Stimulated activated effector memory CD8-positive, alpha-beta T cell treated with anti-CD3 and anti-CD28 coated beads, Interleukin-12 subunit alpha, Interleukin-12 subunit beta, amount 100 ng/mL, for 72 hours (primary cell): ENCODE results near the gene ARL8A.

Source experiments
- ATAC-seq: fragments of 150-1000 bp; cut with Tn5 transposase; 2 replicates; pipeline ENCODE4 v1.10.0; 2021
- DNase-seq, 2 donors: peaks; one replicate each; pipeline ENCODE4 v3.0.0; 2021 to 2022; ENCODE audit warnings: low spot score in 2 of 2
- H3K27ac Mint-ChIP-seq: one replicate; pipeline ENCODE4 v1.8.0; 2022; ENCODE audit warnings: mild to moderate bottlenecking, mixed read lengths
- H3K36me3 Mint-ChIP-seq: one replicate; pipeline ENCODE4 v1.8.0; 2022; ENCODE audit warnings: mild to moderate bottlenecking, mixed read lengths
- H3K4me1 Mint-ChIP-seq: one replicate; pipeline ENCODE4 v1.8.0; 2022; ENCODE audit warnings: mixed read lengths
- H3K4me3 Mint-ChIP-seq: one replicate; pipeline ENCODE4 v1.8.0; 2022; ENCODE audit warnings: mild to moderate bottlenecking, mixed read lengths
- H3K9me3 Mint-ChIP-seq: one replicate; pipeline ENCODE4 v1.8.0; 2022; ENCODE audit warnings: mixed read lengths

Gene ARL8A

DNA sequence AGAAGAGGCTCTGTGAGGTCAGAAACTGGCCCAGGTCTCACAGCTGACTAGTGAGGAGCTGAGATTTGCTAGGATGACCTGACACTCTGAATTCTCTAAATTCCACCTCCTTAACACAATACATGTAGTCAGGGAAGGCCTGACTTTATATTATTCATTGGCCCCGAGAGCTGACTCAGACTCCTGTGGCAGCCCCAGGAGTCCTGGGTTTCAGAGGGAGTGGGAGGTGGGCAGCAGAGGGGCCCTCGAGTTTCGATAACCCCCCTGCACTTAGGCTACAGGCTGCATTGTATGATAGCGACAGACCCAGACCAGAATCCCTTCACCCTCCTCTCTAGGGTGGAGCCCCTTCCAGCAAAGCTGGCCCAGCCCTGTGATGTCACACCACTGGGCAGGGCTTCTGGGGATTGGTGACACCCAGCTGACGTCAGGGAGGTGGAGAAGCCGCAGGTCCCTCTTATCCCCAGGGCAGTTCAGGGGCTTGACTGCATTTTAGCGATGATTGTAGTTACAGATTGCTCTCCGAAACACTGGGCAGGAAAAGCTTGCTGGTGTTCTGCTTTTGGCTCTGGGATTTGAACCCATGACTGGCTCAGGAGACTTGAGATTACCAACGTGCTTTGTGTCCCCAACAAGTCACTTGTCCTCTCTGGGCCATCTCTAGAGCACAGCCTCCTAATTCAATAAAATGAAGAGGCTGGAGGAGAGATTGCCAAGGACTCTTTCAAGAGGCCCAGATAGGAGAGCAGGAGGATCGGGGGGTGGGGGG lies 38.8 kb downstream of the ARL8A start:
- DNase-seq (no peak), ATAC-seq (peak; percentile 54)
- H3K27ac Mint-ChIP-seq, result no peak overlapping the region
- H3K36me3 Mint-ChIP-seq, result no peaks in the 10 kb centered on the region
- H3K9me3 Mint-ChIP-seq, result no peaks in the 10 kb centered on the region
- H3K4me3 Mint-ChIP-seq, result no peak overlapping the region
- H3K4me1 Mint-ChIP-seq, result no peaks in the 10 kb centered on the region

DNA sequence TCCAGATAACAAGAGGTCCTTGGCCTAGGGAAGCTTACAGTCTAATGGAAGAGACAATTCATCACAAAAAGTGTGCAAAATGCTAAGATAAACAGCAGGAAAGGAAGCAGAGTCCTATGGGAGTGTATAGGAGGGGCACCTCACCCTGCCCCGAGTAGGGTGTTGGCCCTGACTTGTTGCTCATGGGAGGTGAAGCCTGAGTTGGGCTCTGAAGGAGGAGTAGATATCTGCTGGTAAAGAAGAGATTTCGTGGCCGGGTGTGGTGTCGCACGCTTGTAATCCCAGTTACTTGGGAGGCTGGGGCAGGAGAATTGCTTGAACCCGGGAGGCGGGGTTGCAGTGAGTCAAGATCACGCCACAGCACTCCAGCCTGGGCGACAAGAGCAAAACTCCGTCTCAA lies 40.5 kb downstream of the ARL8A start:
- Mint-ChIP-seq H3K9me3 (no peaks in the 10 kb centered on the region), H3K4me3 (no peak overlapping the region), H3K27ac (peak overlapping the region; percentile 3), H3K4me1 (no peaks in the 10 kb centered on the region), H3K36me3 (no peaks in the 10 kb centered on the region)
- DNase-seq, result no peak
- ATAC-seq, result no peak

DNA sequence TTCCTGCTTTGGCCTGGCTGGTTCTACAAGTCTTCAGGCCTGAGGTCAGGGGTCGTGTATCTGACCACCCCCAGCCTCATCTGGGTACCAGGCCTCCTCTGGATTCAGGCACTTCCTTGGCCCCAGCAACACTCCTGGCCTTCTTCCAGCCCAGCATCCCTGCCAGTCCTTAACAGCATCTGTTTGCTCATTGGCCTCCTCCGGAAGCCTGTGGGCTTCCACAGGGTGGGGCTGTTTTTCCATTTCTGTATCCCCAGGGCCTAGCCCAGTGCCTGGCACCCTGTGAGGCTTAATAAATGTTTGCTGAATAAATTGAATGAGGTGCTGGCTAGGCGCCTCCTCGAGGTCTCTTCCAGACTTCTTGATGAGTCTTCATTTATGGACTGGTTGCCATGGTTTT lies 43.4 kb downstream of the ARL8A start:
- no peaks in the 10 kb centered on the region for H3K9me3 Mint-ChIP-seq
- no peak overlapping the region for H3K4me3 Mint-ChIP-seq
- H3K4me1 Mint-ChIP-seq, result no peaks in the 10 kb centered on the region
- no peaks in the 10 kb centered on the region for H3K36me3 Mint-ChIP-seq
- ATAC-seq (no peak), DNase-seq (no peak)
- H3K27ac Mint-ChIP-seq, result peak overlapping the region; percentile 13

DNA sequence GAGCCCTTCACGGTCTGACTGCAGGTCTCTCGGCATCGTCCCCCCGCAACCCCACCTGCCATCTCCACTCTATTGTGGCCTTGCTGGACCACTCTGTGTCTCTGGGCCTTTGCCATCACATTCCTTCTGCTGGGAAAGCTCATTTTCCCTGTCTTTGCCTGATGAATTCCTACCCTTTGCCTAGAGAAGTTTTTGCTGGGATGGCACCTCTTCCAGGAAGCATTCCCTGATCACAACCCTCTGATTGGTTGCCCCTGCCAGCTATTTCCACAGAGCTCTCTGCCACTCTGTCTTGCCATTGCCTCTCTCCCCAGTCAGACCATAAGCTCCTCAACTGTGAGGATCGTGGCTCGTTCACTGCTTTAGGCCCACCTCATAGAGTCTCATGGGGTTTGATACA lies 50.7 kb downstream of the ARL8A start:
- Mint-ChIP-seq H3K27ac (no peak overlapping the region), H3K36me3 (no peaks in the 10 kb centered on the region), H3K4me1 (no peaks in the 10 kb centered on the region), H3K4me3 (no peak overlapping the region), H3K9me3 (no peaks in the 10 kb centered on the region)
- DNase-seq (no peak), ATAC-seq (no peak)

DNA sequence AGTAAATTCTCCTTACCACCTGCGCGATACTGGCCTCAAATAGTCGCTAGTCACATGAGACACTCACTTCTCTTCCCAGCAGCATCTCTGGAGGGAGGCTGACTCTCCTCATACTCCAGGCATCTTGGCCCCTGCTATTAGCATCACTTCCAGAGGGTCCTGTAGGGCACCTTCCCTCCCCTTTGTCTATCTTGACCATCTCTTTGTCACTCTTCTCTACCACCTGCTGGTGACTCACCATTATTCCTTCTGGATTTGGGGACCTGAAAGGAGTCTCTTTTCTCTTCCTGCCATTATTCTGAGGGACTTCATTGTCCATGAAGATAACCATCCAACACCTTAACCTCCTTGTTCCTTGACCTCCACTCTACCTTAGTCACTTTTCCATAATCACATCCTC lies 53.5 kb downstream of the ARL8A start:
- Mint-ChIP-seq H3K4me1 (no peaks in the 10 kb centered on the region), H3K4me3 (no peak overlapping the region), H3K27ac (no peak overlapping the region), H3K9me3 (no peaks in the 10 kb centered on the region), H3K36me3 (no peaks in the 10 kb centered on the region)
- no peak for ATAC-seq
- DNase-seq, result no peak

DNA sequence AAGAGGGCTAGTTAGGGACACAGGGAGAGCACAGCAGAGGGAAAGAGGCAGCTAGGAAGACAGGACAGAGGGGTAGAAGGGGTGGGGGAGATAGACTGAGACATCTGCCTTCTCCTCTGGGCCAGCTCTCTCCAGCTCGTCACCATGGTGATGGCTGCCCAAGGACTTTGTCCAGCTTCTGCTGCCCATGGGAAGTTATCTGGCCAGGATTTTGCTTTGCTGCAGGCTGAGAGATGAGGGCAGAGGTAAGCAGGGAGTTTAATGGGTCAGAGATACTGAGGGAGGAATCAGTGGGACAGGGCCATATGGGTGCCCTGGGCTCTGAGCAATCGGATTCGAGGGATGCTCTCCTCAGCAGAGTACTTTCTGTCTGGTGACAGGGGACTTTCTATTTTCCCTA lies 56.3 kb downstream of the ARL8A start:
- Mint-ChIP-seq H3K9me3 (no peaks in the 10 kb centered on the region), H3K27ac (no peak overlapping the region), H3K4me3 (no peak overlapping the region), H3K36me3 (no peaks in the 10 kb centered on the region), H3K4me1 (no peaks in the 10 kb centered on the region)
- DNase-seq (no peak), ATAC-seq (no peak)

DNA sequence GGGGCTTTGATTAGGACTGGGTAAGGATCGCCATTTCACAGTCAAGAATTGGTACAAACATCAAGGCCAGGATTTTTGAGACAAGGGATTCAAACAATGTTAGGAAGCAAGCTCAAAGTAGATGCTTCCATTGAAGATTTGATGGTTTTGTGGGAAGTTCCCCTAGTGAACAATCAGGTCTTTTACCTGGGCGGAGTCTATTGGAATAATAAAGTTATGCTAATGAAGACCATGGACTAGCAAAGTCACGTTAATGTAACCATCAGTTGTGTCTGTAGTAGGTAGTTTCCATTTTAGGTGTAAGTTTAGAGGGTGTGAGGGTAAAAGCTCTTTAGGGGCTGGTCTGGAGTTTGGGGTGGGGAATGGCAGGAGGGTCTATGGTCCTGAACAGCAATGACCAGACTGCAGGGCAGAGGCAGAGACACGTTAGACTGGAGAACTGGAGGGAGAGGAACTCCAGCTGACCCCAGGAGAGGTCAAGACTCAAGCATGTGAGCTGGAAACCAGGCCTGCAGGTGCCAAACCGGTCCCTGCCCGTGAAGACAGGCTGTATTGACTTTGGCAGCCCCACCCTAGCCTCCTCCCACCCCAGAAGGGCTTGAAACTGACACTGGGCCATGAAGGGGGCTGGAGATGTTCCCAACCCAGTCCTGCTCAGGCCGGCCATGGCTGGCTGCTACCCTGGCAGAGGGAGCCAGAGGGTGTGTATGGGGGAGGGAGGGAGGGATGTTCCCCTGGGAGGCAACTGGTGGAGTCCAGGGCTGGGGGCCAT lies 57.8 kb downstream of the ARL8A start:
- peak; percentile 41 for ATAC-seq
- H3K9me3 Mint-ChIP-seq, result no peaks in the 10 kb centered on the region
- no peaks in the 10 kb centered on the region for H3K4me1 Mint-ChIP-seq

DNA sequence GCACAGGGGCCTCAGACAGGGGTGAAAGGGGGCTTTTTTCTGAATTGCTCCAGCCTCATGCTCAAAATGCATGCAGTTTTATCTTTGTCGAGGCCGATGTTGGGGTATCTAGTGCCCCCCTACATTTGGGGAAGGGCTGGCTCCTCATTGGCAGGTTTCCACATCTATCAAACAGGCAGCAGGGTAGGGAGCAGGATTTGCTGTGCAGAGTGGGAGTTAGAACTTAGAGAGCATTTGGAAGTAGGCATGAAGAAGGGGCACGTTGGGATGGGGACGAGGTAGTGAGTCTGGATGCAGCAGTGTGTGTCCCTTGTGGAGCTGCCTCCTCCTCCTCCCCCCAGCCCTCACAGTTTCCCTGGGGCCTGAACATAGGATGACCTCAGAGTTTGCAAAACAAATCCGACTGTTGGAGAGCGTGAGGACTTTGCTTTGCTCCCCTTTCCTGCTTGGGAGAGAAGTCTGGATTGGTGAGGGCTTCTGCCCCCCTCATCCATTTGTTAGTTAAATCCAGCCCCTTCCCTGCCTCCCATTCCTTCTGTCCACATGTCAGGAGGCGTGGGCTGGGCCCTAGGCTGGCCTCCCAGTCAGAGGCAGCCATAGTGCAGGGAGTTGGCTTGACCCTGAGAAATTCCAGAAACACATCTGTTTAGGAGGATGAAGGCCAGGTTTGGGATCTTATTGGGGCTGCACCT lies 58.7 kb downstream of the ARL8A start:
- DNase-seq (no peak), ATAC-seq (no peak)
- H3K36me3 Mint-ChIP-seq, result no peaks in the 10 kb centered on the region
- H3K4me1 Mint-ChIP-seq, result no peaks in the 10 kb centered on the region
- no peak overlapping the region for H3K27ac Mint-ChIP-seq
- no peaks in the 10 kb centered on the region for H3K9me3 Mint-ChIP-seq
- no peak overlapping the region for H3K4me3 Mint-ChIP-seq

More for the DNA sequence above, 57.8 kb downstream of the ARL8A start:
- no peak overlapping the region for H3K4me3 Mint-ChIP-seq
- no peak overlapping the region for H3K27ac Mint-ChIP-seq
- DNase-seq, result no peak
- H3K36me3 Mint-ChIP-seq, result no peaks in the 10 kb centered on the region

DNA sequence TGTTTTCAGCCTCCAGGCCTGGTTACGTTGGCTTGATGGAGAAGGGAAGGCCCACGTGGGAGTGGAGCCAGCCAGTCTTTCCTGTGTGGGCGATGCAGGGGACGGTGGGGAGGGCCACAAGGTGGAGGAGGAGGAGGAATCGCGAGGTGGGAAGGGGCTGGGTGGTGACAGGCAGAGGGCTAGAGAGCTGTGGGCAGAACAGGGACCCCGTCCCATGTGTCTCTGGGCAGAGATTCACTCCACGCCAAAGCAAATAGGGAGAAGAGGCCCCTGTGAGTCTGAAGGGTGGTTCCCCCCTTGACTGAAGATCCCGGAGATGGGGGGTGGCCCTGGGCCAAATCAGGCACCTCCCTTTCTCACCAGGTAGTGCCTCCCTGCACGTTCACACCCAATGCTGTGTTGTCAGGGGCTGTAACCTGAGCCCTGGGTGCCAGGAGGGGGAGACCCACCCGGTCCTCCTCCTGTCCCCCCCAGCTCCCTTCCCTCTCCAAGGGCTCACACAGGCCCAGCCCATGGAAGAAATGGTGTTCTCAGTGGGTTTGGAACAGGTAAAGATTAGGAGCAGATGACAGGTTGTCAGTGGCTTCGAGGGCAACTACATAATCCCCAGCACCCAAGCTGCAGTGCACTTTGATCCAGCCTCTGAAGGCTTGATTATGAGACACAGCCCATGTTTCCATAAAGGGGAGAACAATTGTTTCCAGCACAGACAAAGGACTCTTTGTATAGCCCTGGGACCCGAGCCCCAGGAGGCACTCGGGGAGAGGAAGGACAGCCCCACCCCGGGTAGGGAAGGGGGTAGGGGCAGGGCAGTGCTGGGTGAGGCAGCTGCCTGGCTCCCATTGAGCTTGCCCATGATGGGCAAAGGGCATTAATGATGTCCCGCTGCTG lies 59.5 kb downstream of the ARL8A start:
- Mint-ChIP-seq H3K36me3 (no peaks in the 10 kb centered on the region), H3K27ac (no peak overlapping the region), H3K4me1 (no peaks in the 10 kb centered on the region), H3K9me3 (no peaks in the 10 kb centered on the region), H3K4me3 (no peak overlapping the region)
- no peak for DNase-seq
- no peak for ATAC-seq
